Measurements from ENCODE around the gene KANK3.

Gene KANK3

GRCh38 chr19:8338835-8339234 is 4.2 kb downstream of the KANK3 start:
- DNase-seq = no peak

GRCh38 chr19:8337728-8338127 is 5.3 kb downstream of the KANK3 start:
- DNase-seq = no peak

- no peak for DNase-seq
Observed at GRCh38 chr19:8336660-8337059, 6.4 kb downstream of the KANK3 start.

GRCh38 chr19:8336072-8336569 is 6.9 kb downstream of the KANK3 start:
- no peak for DNase-seq

GRCh38 chr19:8335343-8336071 is 7.6 kb downstream of the KANK3 start:
- DNase-seq = no peak

GRCh38 chr19:8334458-8335342 is 8.4 kb downstream of the KANK3 start:
- peak; percentile 63 for DNase-seq

GRCh38 chr19:8333767-8334457 is 9.2 kb downstream of the KANK3 start:
- peak; percentile 47 for DNase-seq

- no peak for DNase-seq
Observed at GRCh38 chr19:8332976-8333766, 9.9 kb downstream of the KANK3 start.

GRCh38 chr19:8331263-8331845 is 11.7 kb downstream of the KANK3 start:
- DNase-seq = no peak

GRCh38 chr19:8329996-8330395 is 13.1 kb downstream of the KANK3 start:
- DNase-seq = no peak

GRCh38 chr19:8325454-8325853 is 17.6 kb downstream of the KANK3 start:
- DNase-seq = no peak

GRCh38 chr19:8324186-8325050 is 18.6 kb downstream of the KANK3 start:
- DNase-seq = no peak

GRCh38 chr19:8323781-8324185 is 19.3 kb downstream of the KANK3 start:
- no peak for DNase-seq

- no peak for DNase-seq
Observed at GRCh38 chr19:8322638-8322997, 20.4 kb downstream of the KANK3 start.

GRCh38 chr19:8321986-8322637 is 20.9 kb downstream of the KANK3 start:
- no peak for DNase-seq

GRCh38 chr19:8321067-8321985 is 21.7 kb downstream of the KANK3 start, which contains the start of the genes NDUFA7 and RPS28:
TSS of gene NDUFA7 (minus strand) at chr19:8321375. CDS start at chr19:8321358, 17 bp downstream.
TSS of gene RPS28 (plus strand) at chr19:8321496. CDS start at chr19:8321531, 35 bp downstream.
- peak; percentile 93 for DNase-seq

- no peak for DNase-seq
Observed at GRCh38 chr19:8320564-8321066, 22.4 kb downstream of the KANK3 start.

- DNase-seq = no peak
Observed at GRCh38 chr19:8319807-8320520, 23.1 kb downstream of the KANK3 start.
